Superior temporal gyrus (tissue), 1 donor: Measurements from ENCODE around the gene RNF43.

Experiments
- DNase-seq: peaks from one replicate; pipeline ENCODE4 v3.0.0-alpha.2; 2016; ENCODE audit errors: extremely low spot score

Gene RNF43

GRCh38 chr17:58417300-58418092 is at the start of gene RNF43:
RNF43 (minus strand) TSS chr17:58417534; CDS start chr17:58415577, 1,957 bp downstream.
- peak; percentile 83 for DNase-seq

- DNase-seq: no peak
Observed at GRCh38 chr17:58455491-58455890, 38.2 kb upstream of the RNF43 start.

- DNase-seq: no peak
Observed at GRCh38 chr17:58452738-58453137, 35.4 kb upstream of the RNF43 start.

- peak; percentile 29 for DNase-seq
Observed at GRCh38 chr17:58447039-58447975, 30.0 kb upstream of the RNF43 start.

GRCh38 chr17:58446086-58446485 is 28.8 kb upstream of the RNF43 start:
- DNase-seq: no peak

- no peak for DNase-seq
Observed at GRCh38 chr17:58436805-58437239, 19.5 kb upstream of the RNF43 start.

GRCh38 chr17:58436245-58436644 is 18.9 kb upstream of the RNF43 start:
- no peak for DNase-seq

- no peak for DNase-seq
Observed at GRCh38 chr17:58432806-58433573, 15.7 kb upstream of the RNF43 start.

GRCh38 chr17:58427807-58428206 is 10.5 kb upstream of the RNF43 start:
- DNase-seq: no peak

GRCh38 chr17:58421711-58422110 is 4.4 kb upstream of the RNF43 start:
- no peak for DNase-seq

- DNase-seq: no peak
Observed at GRCh38 chr17:58420827-58421226, 3.5 kb upstream of the RNF43 start.

GRCh38 chr17:58416937-58417299 is 416 bp downstream of the RNF43 start:
- no peak for DNase-seq

GRCh38 chr17:58416396-58416795 is 938 bp downstream of the RNF43 start:
- no peak for DNase-seq

GRCh38 chr17:58415371-58416055 is 1.8 kb downstream of the RNF43 start:
- no peak for DNase-seq

- DNase-seq: no peak
Observed at GRCh38 chr17:58414596-58414997, 2.7 kb downstream of the RNF43 start.

GRCh38 chr17:58413684-58414083 is 3.6 kb downstream of the RNF43 start:
- no peak for DNase-seq

GRCh38 chr17:58412961-58413586 is 4.3 kb downstream of the RNF43 start:
- no peak for DNase-seq

- DNase-seq: no peak
Observed at GRCh38 chr17:58412064-58412703, 5.2 kb downstream of the RNF43 start.

GRCh38 chr17:58411408-58411894 is 5.9 kb downstream of the RNF43 start:
- no peak for DNase-seq

GRCh38 chr17:58410714-58411407 is 6.5 kb downstream of the RNF43 start:
- DNase-seq: no peak
